ENCODE measurements around the gene HORMAD2.

Gene HORMAD2

DNA sequence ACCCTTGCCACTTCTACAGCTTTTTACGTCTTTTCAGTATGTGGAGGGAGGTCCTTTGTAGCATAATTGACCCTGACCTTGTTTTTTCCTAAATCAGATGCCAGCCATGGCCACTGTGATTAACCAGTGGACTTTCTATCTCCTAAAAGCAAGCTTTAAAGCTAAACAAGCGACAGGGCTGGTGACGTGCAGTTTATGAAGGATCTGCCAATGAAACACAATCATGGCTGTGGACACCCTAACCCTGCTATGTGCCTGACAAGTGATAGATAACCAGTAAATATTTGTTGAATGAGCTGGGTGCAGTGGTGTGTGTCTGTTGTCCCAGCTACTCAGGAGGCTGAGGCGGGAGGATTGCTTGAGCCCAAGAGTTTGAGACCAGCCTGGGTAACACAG, 102.1 kb downstream of the HORMAD2 start:
- no peaks in the 10 kb centered on the region for H4K20me1 ChIP-seq (ENCODE audit: insufficient read depth, low read length)
- H3K36me3 ChIP-seq (ENCODE audit: insufficient read depth, low read length), result no peaks in the 10 kb centered on the region
- no peaks in the 10 kb centered on the region for H3K9me3 ChIP-seq (ENCODE audit: insufficient read depth, low read length, severe bottlenecking)
- ATAC-seq (ENCODE audit: insufficient read depth, low read depth) (no peak), DNase-seq (no peak)
- H3K27me3 ChIP-seq (ENCODE audit: insufficient read depth, low read length, poor library complexity), result no peaks in the 10 kb centered on the region
- H3K27ac ChIP-seq (ENCODE audit: low read length), result no peak overlapping the region
- H2AFZ ChIP-seq (ENCODE audit: low read depth, low read length), result no peak overlapping the region
- no peak overlapping the region for H3K4me3 ChIP-seq (ENCODE audit: low read depth in 1 of 2, low read length in 2 of 2)
- TF ChIP-seq, protein P1, sequence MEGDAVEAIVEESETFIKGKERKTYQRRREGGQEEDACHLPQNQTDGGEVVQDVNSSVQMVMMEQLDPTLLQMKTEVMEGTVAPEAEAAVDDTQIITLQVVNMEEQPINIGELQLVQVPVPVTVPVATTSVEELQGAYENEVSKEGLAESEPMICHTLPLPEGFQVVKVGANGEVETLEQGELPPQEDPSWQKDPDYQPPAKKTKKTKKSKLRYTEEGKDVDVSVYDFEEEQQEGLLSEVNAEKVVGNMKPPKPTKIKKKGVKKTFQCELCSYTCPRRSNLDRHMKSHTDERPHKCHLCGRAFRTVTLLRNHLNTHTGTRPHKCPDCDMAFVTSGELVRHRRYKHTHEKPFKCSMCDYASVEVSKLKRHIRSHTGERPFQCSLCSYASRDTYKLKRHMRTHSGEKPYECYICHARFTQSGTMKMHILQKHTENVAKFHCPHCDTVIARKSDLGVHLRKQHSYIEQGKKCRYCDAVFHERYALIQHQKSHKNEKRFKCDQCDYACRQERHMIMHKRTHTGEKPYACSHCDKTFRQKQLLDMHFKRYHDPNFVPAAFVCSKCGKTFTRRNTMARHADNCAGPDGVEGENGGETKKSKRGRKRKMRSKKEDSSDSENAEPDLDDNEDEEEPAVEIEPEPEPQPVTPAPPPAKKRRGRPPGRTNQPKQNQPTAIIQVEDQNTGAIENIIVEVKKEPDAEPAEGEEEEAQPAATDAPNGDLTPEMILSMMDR (IDR thresholded peaks at IDR 0.05; ENCODE audit: borderline replicate concordance, extremely low read depth, low read length, poor library complexity, severe bottlenecking), result no peak
- TF ChIP-seq EZH2 (IDR thresholded peaks at IDR 0.05; ENCODE audit: borderline replicate concordance, low read depth, low read length, severe bottlenecking), result no peak
- peaks cover 47% of the 10 kb centered on the region for H3K4me1 ChIP-seq (ENCODE audit: insufficient read depth, low read length)
- H3K9ac ChIP-seq (ENCODE audit: low read depth, low read length), result no peak overlapping the region
- H3K4me2 ChIP-seq (ENCODE audit: insufficient read depth, low read length), result no peak overlapping the region
- no peaks in the 10 kb centered on the region for H3K79me2 ChIP-seq (ENCODE audit: insufficient read depth, low read length)

DNA sequence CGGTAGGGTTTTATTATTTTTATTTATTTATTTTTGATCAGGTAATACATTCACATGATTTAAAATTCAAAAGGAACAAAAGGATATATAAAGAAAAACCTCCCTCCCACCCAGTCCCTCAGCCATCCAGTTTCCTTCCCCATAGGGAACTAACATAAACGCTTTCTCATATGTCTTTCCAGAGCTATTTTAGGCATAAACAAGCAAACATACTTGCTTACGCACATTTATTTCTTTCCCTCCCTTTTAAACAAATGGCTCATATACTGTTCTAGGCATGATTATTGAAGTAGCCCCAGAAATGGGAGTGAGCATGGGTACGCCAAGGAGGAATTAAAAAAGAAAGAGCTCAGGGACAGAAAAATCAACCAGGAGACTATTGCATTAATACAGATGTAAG, 102.6 kb downstream of the HORMAD2 start:
- Histone ChIP-seq H3K9me3 (ENCODE audit: insufficient read depth, low read length, severe bottlenecking) (no peaks in the 10 kb centered on the region), H3K4me3 (ENCODE audit: low read depth in 1 of 2, low read length in 2 of 2) (no peak overlapping the region), H4K20me1 (ENCODE audit: insufficient read depth, low read length) (no peaks in the 10 kb centered on the region), H3K27ac (ENCODE audit: low read length) (0 out of 2 replicates have a peak overlapping the region, but pooled peaks have one; percentile 50), H3K9ac (ENCODE audit: low read depth, low read length) (no peak overlapping the region), H3K79me2 (ENCODE audit: insufficient read depth, low read length) (no peaks in the 10 kb centered on the region), H2AFZ (ENCODE audit: low read depth, low read length) (no peak overlapping the region), H3K27me3 (ENCODE audit: insufficient read depth, low read length, poor library complexity) (no peaks in the 10 kb centered on the region), H3K36me3 (ENCODE audit: insufficient read depth, low read length) (no peaks in the 10 kb centered on the region), H3K4me2 (ENCODE audit: insufficient read depth, low read length) (no peak overlapping the region), H3K4me1 (ENCODE audit: insufficient read depth, low read length) (peaks cover 46% of the 10 kb centered on the region)
- no peak for ATAC-seq (ENCODE audit: insufficient read depth, low read depth)
- DNase-seq, result no peak
- no peak for TF ChIP-seq EZH2 (IDR thresholded peaks at IDR 0.05; ENCODE audit: borderline replicate concordance, low read depth, low read length, severe bottlenecking)
- TF ChIP-seq, protein P1 (IDR thresholded peaks at IDR 0.05; ENCODE audit: borderline replicate concordance, extremely low read depth, low read length, poor library complexity, severe bottlenecking), result no peak

DNA sequence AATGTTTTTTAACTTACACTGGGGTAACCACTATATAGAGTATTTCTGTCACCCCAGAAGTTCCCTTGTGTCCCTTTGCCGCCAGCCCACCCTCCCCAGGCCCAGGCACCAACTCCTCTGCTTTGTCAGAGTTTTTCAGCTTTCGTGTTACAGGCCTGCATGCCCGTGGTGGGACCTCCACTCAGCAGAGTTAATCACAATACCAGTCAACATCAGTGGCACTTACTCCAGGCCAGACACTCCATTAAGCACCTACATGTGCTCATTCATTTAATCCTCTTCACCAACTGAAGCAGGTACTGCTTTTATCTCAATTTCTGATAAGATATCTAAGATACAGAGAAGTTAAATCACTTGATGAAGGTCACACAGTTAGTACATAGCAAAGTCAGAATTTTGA, 103.0 kb downstream of the HORMAD2 start:
- ATAC-seq (ENCODE audit: insufficient read depth, low read depth) (peak; percentile 25; the same call in 1 of the 3 replicates), DNase-seq (no peak)
- no peak overlapping the region for H2AFZ ChIP-seq (ENCODE audit: low read depth, low read length)
- H3K27ac ChIP-seq (ENCODE audit: low read length), result peak overlapping the region; percentile 50
- no peaks in the 10 kb centered on the region for H4K20me1 ChIP-seq (ENCODE audit: insufficient read depth, low read length)
- H3K9ac ChIP-seq (ENCODE audit: low read depth, low read length), result no peak overlapping the region
- H3K36me3 ChIP-seq (ENCODE audit: insufficient read depth, low read length), result no peaks in the 10 kb centered on the region
- no peaks in the 10 kb centered on the region for H3K27me3 ChIP-seq (ENCODE audit: insufficient read depth, low read length, poor library complexity)
- TF ChIP-seq EZH2 (IDR thresholded peaks at IDR 0.05; ENCODE audit: borderline replicate concordance, low read depth, low read length, severe bottlenecking), result no peak
- TF ChIP-seq, protein P1 (IDR thresholded peaks at IDR 0.05; ENCODE audit: borderline replicate concordance, extremely low read depth, low read length, poor library complexity, severe bottlenecking), result no peak
- no peaks in the 10 kb centered on the region for H3K9me3 ChIP-seq (ENCODE audit: insufficient read depth, low read length, severe bottlenecking)
- no peak overlapping the region for H3K4me2 ChIP-seq (ENCODE audit: insufficient read depth, low read length)
- H3K4me1 ChIP-seq (ENCODE audit: insufficient read depth, low read length), result peaks cover 41% of the 10 kb centered on the region
- H3K79me2 ChIP-seq (ENCODE audit: insufficient read depth, low read length), result no peaks in the 10 kb centered on the region
- no peak overlapping the region for H3K4me3 ChIP-seq (ENCODE audit: low read depth in 1 of 2, low read length in 2 of 2)

DNA sequence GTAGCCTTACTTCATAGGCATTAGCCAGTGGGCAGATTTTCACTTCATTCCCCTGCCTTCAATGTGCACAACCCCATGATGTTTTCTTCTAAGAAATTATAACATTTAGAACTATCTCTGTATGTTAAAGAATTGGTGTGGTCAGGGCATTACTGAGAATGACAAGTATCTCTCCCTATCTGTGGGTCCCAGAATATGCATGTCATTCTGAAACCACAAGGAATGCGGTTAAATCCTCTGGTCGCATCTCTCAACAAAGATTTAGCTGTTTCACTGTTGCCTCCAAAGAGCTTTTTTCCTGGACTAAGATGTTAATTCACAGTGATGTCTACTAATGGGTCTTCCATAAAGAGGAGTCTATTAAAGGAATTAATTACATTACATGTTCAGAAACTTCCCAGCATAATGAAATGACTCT, 103.6 kb downstream of the HORMAD2 start:
- DNase-seq, result peak; percentile 39

More for the DNA sequence above, 103.6 kb downstream of the HORMAD2 start:
- Histone ChIP-seq H3K4me3 (ENCODE audit: low read depth in 1 of 2, low read length in 2 of 2) (no peak overlapping the region), H3K9me3 (ENCODE audit: insufficient read depth, low read length, severe bottlenecking) (no peaks in the 10 kb centered on the region), H3K4me1 (ENCODE audit: insufficient read depth, low read length) (peaks cover 35% of the 10 kb centered on the region), H3K79me2 (ENCODE audit: insufficient read depth, low read length) (no peaks in the 10 kb centered on the region), H3K9ac (ENCODE audit: low read depth, low read length) (no peak overlapping the region), H4K20me1 (ENCODE audit: insufficient read depth, low read length) (no peaks in the 10 kb centered on the region), H3K27me3 (ENCODE audit: insufficient read depth, low read length, poor library complexity) (no peaks in the 10 kb centered on the region), H3K27ac (ENCODE audit: low read length) (peak overlapping the region; percentile 41; the same call in 1 of the 2 replicates), H2AFZ (ENCODE audit: low read depth, low read length) (no peak overlapping the region), H3K36me3 (ENCODE audit: insufficient read depth, low read length) (no peaks in the 10 kb centered on the region), H3K4me2 (ENCODE audit: insufficient read depth, low read length) (0 out of 2 replicates have a peak overlapping the region, but pooled peaks have one; percentile 6)
- no peak for TF ChIP-seq EZH2 (IDR thresholded peaks at IDR 0.05; ENCODE audit: borderline replicate concordance, low read depth, low read length, severe bottlenecking)
- TF ChIP-seq, protein P1 (IDR thresholded peaks at IDR 0.05; ENCODE audit: borderline replicate concordance, extremely low read depth, low read length, poor library complexity, severe bottlenecking), result no peak
- ATAC-seq (ENCODE audit: insufficient read depth, low read depth), result peak; percentile 86

Data from DND-41 (cell line).